AG20443 (cell line): ENCODE measurements around the gene LAMTOR2.

ENCODE experiments used
- DNase-seq: peaks from one replicate; pipeline ENCODE4 v3.0.0; 2012; ENCODE audit warnings: low spot score, mixed read lengths

The LAMTOR2 gene

GRCh38 chr1:156099282-156099681 lies 44.7 kb downstream of the LAMTOR2 start:
- no peak for DNase-seq

GRCh38 chr1:156100205-156100995 lies 45.8 kb downstream of the LAMTOR2 start:
- DNase-seq, result no peak

GRCh38 chr1:156101880-156102279 lies 47.3 kb downstream of the LAMTOR2 start:
- no peak for DNase-seq

- DNase-seq, result peak; percentile 52
Observed at GRCh38 chr1:156102633-156103511, 48.3 kb downstream of the LAMTOR2 start.

- DNase-seq, result peak; percentile 85
Observed at GRCh38 chr1:156103521-156103947, 49.0 kb downstream of the LAMTOR2 start.

GRCh38 chr1:156104065-156104810 lies 49.7 kb downstream of the LAMTOR2 start:
- peak; percentile 91 for DNase-seq

GRCh38 chr1:156104861-156105832 lies 50.6 kb downstream of the LAMTOR2 start:
- DNase-seq, result peak; percentile 63

- no peak for DNase-seq
Observed at GRCh38 chr1:156106624-156107488, 52.3 kb downstream of the LAMTOR2 start.

GRCh38 chr1:156108057-156108456 lies 53.5 kb downstream of the LAMTOR2 start:
- DNase-seq, result no peak
